Hematopoietic multipotent progenitor cell treated with erythropoietin and hydrocortisone succinate and interleukin-3 and kit ligand, for 6 days (in vitro differentiated cells): Measurements from ENCODE around the gene LIME1.

Experiments
- DNase-seq: peaks from one replicate; pipeline ENCODE4 v3.0.0-alpha.2; 2015

LIME1 gene, protein sequence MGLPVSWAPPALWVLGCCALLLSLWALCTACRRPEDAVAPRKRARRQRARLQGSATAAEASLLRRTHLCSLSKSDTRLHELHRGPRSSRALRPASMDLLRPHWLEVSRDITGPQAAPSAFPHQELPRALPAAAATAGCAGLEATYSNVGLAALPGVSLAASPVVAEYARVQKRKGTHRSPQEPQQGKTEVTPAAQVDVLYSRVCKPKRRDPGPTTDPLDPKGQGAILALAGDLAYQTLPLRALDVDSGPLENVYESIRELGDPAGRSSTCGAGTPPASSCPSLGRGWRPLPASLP

DNA sequence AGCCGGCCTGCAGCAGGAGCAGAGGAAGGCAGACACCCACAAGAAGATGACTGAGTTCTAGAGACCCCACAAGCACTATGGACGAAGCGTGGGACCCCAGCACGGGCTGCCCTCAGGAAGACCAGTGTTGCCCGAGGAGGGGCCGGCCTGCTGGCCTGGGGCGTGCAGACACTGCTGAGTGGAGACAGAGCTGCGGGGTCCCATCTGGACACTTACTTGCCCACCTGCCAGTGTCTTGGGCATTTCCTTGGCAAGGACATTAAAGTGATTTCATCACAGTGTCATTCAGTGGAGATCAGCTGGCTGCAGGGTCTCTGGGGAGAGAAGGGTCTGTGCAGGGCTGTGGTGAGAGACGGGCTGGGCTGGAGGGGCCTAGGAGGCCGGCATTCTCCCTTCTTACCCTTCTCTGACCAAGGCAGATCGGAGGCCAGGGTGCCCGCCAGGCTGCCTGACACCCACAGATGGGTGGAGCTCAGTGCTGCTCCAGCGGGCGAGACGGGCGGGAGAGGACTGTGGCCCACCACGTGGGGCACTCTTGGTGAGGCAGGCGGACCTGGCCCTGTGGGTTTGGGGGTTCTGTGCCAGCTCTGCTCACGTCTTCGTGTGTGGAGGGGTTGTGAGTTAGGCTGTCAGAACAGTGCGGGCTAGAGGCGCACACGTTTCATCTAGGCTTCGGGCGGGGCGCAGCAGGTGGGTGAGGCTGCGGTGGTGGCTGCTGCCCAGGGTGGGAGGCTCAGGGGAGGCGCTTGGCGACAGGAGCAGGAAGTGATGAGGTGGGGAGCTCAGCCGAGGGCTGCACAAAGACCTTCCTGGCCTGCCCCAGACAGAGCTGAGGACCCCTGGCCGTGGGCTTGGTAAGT lies at the start of gene LIME1:
LIME1 (plus strand) TSS at position 806 of the 860 bp plus-strand sequence. CDS start 886 bp downstream, outside the sequence.
- DNase-seq, result peak; percentile 82

DNA sequence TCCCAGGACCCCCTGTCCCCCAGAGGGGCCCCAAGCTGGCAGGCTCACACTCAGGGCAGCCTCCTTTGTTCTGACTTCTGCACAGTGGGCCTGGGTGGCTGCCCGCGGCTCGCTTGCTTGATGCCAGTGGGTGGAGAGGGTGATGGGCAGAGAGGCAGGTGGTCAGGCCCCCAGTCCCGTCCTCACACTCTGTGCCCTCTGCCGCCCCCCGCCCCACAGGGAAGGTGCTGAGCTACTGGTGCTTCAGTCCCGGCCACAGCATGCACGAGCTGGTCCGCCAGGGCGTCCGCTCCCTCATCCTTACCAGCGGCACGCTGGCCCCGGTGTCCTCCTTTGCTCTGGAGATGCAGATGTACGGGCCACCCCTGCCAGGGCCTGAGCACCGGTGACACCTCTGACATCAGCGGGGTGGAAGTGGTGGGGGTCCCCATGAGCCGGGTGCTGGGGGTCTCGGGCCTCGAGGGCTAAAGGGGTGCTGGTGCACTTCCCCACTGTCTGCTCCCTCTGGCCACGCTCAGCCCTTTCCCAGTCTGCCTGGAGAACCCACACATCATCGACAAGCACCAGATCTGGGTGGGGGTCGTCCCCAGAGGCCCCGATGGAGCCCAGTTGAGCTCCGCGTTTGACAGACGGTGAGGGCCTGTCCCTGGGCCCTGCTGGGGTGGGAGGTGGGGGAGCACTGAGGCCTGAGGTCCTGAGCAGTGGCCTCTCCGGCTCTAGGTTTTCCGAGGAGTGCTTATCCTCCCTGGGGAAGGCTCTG lies 48.9 kb upstream of the LIME1 start:
- no peak for DNase-seq

DNA sequence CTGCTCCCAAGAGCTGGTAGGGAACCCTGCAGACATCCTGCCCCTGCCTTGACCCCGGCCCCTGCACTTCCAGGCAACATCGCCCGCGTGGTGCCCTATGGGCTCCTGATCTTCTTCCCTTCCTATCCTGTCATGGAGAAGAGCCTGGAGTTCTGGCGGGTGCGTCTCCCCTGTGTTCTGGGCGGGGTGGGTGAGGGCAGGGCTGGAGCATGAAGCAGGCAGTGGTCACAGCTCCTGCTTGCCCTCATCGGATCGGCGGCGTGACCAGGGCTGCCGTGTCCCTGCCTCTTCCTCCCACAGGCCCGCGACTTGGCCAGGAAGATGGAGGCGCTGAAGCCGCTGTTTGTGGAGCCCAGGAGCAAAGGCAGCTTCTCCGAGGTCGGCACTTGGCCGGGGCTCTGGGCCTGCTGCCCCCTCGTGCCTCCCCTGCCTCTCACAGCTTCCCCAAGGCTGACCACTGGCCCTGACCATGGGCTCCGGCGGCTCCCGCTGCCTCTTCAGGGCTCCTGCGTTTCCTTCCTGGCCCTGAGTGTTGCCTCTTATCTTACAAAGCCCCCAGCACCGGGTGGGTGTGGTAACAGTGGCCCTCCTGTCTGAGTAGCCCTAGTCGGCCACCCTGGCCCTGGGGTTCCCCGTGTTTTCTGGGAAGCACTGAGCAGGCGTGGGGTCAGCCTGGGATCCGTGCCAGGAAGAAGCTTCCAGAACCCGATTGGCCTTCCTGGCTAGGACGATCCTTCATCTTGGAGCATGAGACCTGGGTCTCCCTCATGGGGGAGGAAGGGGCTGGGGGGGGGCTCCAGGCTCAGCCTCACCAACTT lies 48.0 kb upstream of the LIME1 start:
- no peak for DNase-seq

DNA sequence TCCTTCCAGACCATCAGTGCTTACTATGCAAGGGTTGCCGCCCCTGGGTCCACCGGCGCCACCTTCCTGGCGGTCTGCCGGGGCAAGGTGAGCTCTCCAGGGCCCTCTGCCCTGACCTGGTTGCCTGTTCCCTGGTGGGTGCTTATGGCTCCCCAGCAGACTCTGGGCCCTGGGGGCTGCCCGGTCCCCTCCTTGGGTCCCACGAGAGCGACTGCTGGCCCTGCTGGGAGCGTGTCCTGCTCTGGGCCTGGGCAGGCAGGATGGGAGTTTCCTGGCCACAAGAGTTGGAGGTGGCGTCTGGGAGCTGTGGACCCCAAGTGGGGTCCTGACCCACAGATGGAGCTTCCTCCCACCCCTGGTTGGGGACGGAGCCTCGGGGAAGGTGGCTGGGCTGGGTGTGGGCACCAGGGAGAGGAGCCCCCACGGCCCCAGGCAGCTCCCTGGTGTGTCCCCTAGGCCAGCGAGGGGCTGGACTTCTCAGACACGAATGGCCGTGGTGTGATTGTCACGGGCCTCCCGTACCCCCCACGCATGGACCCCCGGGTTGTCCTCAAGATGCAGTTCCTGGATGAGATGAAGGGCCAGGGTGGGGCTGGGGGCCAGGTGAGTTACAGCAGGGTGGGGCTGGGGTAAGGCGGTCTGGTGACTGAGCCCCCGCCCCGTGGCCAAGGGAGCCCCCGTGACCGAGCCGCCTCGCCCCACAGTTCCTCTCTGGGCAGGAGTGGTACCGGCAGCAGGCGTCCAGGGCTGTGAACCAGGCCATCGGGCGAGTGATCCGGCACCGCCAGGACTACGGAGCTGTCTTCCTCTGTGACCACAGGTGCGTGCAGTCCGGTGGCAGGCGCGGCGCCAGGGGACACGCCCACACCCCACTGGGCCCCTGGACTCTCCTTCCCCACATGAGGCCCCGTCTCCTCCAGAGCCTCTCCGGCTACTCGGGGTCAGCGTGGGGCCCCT lies 47.1 kb upstream of the LIME1 start:
- DNase-seq, result no peak

DNA sequence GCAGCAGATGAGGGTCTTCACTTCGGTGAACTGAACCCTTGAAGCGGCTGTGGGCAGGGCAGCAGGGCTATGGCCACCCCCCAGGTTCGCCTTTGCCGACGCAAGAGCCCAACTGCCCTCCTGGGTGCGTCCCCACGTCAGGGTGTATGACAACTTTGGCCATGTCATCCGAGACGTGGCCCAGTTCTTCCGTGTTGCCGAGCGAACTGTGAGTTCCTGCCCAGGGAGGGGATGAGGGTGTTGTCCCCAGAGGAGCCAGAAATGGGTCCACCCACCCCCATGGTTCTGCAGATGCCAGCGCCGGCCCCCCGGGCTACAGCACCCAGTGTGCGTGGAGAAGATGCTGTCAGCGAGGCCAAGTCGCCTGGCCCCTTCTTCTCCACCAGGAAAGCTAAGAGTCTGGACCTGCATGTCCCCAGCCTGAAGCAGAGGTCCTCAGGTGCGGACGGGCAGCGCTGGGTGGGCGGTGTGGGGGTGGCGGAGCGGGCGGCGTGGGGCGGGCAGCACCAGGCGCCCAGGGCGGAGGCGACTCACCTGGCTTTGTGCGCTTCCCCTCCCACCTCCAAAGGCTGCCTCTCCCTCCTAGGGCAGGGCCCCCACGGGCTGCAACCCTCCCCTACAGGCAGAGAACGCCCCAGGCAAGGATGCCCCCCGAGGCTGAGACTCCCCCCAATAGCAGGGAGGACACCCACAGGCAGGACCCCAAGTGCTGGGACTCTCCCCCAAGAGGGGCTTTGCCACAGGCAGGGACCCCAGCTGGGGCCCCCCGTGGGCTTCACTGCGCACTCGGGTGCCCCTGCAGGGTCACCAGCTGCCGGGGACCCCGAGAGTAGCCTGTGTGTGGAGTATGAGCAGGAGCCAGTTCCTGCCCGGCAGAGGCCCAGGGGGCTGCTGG lies 46.2 kb upstream of the LIME1 start:
- DNase-seq, result no peak

DNA sequence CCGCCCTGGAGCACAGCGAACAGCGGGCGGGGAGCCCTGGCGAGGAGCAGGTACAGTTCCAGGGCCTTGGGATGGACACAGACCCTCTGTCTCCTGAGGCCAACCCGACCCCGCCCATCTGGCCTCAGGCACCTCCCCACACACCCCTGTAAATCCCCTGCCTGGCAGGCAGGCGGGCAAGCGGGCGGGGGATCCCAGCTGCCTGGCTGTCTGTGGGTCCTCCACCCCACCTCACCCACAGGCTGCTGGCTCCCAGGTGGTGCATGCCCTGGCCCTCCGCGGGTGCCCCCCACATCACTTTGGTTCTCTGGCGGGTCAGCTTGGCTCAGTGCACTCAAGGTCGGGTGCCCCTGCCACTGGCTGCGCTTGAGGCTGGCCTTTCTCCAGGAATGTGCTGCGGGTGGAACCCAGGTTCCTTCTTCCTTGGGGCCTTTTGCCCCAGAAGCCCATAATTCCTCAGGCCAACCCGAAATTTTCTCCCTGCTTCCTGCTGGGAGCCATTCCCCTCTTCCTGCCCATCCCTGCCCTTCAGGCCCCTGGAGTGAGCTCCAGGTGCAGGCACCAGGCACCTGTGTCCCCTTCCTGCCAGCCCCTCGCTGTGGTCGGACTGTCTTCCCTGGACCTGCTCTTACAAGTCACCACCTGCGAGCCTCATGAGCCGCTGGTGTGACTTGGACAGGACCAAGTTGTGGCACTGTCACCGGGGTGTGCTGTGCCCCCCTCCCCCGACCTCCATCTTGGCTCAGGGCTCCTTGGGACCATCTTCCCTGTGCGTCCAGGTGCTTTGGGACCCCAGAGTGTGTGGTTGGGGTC lies 45.4 kb upstream of the LIME1 start:
- no peak for DNase-seq

DNA sequence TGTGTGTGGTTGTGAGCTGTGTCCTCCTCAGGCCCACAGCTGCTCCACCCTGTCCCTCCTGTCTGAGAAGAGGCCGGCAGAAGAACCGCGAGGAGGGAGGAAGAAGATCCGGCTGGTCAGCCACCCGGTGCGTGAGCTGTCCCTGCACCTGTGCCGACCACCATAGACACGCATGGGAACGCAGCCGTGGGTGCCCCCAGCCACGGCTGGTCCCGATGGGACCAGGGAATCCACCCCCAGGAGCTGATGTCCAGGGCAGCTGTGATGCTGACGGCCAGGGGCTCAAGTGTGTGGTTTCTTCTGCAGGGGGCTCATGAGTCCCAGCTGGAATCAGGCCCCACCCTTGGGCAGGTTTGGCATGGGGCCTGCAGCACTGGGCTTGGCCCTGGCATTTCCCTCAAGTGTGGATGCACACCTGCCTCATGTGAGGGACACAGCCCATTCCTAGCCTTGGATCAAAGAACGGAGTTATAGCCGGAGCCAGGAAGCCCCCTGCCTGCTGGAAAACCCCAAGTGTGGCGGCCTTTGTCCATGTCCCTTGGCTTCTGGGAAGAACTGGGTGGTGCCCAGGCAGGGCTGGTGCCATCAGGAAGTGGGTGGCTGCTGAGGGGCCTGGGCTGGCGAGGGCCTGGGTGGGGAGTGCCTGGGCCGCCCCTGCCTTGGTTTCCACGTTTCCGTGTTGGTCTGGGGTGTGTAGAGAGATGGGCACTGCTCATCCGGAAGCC lies 44.6 kb upstream of the LIME1 start:
- DNase-seq, result no peak

DNA sequence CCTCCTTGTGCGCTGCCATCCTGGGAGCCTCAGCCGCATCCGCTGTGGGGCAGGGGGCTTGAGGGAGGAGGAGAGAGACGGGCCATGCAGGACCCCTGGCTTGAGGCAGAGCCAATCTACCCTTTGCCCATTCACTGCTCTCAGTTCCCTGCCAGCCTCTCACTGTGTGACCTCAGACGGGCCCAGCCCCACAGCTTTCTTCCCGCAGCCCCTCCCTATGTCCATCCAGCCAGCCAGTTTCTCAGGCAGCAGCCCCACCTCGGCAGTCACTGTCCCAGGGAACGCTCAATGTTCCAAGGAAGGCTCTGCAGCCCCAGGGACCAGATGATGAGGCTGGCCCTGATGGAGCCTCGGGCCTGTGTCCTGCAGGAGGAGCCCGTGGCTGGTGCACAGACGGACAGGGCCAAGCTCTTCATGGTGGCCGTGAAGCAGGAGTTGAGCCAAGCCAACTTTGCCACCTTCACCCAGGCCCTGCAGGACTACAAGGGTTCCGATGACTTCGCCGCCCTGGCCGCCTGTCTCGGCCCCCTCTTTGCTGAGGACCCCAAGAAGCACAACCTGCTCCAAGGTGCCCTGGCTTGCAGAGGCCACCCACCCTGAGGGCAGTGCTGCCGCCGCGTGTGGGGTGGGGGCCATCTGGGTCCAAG lies 43.9 kb upstream of the LIME1 start:
- no peak for DNase-seq

DNA sequence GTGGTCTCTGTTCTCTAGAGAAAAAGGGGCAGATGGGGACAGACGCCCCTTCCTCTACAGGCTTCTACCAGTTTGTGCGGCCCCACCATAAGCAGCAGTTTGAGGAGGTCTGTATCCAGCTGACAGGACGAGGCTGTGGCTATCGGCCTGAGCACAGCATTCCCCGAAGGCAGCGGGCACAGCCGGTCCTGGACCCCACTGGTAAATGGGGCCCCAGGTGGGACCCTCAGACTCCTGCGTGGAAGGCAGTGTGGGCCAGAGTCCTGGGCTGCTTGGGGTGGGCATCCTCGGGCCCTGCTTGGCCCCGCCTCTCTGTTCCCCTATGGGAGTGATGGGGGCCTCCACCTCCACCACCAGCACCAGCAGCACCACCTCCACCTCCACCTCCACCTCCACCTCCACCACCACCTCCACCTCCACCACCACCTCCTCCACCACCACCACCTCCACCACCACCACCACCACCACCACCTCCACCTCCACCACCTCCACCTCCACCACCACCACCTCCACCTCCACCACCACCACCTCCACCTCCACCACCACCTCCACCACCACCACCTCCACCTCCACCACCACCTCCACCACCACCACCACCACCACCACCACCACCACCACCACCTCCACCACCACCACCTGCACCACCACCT lies 43.3 kb upstream of the LIME1 start:
- DNase-seq, result no peak

DNA sequence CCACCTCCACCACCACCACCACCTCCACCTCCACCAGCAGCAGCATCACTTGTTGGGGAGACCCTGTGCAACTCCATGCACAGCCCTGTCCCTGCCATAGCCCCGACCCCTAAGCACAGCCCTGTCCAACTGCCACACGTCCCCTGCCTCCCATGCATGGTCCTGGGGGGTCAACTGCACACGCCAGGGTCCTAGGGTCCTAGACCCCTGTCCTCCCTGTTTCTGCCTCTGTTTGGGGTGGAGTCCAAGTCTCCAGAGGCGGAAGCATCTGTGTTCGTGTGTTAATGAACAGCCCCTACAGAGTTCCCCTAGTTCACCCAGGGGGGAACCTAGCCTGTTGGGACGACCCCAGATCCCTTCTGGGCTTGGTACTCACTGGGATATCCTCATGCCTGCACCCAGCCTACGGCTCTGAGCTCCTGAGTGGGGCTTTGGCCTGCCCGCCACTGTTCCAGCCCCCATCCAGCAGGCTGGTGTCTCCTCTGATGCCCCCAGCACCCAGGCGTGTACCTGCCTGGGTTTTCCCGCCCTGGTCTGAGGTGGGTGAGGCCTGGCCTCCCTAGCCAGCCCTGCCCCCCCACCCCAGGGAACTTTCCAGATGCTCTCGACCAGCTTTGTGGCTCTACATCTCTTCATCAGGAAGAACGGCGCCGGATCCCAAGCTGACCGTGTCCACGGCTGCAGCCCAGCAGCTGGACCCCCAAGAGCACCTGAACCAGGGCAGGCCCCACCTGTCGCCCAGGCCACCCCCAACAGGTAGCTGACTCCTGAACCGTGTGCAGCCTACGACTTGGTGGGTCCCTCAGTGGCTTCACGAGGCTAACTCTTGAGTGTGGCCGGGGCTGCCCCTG lies 42.5 kb upstream of the LIME1 start:
- no peak for DNase-seq

DNA sequence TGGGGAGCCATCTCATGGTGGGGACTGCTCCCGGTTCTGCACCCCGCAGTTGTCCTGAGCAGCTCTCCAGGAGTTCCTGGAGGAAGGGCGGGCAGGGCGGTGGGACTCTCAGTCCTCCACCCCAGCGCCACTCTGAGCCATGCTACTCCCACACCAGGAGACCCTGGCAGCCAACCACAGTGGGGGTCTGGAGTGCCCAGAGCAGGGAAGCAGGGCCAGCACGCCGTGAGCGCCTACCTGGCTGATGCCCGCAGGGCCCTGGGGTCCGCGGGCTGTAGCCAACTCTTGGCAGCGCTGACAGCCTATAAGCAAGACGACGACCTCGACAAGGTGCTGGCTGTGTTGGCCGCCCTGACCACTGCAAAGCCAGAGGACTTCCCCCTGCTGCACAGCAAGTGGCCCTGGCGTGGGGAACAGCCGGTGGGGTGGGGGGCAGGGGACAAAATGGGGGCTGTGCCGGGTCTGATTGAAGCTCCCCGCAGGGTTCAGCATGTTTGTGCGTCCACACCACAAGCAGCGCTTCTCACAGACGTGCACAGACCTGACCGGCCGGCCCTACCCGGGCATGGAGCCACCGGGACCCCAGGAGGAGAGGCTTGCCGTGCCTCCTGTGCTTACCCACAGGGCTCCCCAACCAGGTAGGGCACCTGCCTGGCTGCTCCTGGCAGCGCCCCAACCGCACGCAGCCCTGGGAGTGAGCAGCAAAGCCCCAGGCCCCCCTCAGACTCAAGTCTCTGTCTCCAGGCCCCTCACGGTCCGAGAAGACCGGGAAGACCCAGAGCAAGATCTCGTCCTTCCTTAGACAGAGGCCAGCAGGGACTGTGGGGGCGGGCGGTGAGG lies 41.7 kb upstream of the LIME1 start:
- no peak for DNase-seq

DNA sequence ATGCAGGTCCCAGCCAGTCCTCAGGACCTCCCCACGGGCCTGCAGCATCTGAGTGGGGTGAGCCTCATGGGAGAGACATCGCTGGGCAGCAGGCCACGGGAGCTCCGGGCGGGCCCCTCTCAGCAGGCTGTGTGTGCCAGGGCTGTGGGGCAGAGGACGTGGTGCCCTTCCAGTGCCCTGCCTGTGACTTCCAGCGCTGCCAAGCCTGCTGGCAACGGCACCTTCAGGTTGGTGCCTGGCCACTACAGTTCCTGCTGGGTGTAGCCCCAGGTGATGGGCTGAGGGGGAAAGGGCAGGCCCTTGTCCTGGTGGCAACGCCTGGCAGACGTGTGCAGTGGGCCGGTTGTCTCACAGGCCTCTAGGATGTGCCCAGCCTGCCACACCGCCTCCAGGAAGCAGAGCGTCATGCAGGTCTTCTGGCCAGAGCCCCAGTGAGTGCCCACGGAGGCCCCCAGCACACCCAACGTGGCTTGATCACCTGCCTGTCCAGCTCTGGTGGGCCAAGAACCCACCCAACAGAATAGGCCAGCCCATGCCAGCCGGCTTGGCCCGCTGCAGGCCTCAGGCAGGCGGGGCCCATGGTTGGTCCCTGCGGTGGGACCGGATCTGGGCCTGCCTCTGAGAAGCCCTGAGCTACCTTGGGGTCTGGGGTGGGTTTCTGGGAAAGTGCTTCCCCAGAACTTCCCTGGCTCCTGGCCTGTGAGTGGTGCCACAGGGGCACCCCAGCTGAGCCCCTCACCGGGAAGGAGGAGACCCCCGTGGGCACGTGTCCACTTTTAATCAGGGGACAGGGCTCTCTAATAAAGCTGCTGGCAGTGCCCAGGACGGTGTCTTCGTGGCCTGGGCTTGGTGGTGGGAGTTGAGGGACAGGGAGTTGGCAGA lies 40.8 kb upstream of the LIME1 start:
- no peak for DNase-seq

DNA sequence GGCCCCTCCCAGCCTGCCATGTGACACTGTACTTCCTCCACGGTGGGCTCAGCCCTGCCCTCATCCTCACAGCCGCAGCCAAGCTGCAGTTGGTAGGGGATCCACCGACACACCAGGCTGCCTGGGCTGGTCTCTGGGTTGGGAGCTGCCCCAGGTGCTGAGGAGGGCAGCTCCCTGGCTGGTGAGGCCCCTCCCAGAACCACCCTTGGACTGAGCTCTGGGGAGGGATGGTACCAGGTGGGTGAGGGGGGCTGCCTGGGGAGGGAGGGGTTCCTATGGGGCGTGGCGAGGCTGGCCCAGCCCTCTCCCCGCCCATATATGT lies 40.2 kb upstream of the LIME1 start:
- peak; percentile 60 for DNase-seq

DNA sequence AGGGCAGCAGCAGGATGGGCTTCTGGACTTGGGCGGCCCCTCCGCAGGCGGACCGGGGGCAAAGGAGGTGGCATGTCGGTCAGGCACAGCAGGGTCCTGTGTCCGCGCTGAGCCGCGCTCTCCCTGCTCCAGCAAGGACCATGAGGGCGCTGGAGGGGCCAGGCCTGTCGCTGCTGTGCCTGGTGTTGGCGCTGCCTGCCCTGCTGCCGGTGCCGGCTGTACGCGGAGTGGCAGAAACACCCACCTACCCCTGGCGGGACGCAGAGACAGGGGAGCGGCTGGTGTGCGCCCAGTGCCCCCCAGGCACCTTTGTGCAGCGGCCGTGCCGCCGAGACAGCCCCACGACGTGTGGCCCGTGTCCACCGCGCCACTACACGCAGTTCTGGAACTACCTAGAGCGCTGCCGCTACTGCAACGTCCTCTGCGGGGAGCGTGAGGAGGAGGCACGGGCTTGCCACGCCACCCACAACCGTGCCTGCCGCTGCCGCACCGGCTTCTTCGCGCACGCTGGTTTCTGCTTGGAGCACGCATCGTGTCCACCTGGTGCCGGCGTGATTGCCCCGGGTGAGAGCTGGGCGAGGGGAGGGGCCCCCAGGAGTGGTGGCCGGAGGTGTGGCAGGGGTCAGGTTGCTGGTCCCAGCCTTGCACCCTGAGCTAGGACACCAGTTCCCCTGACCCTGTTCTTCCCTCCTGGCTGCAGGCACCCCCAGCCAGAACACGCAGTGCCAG lies 39.7 kb upstream of the LIME1 start, which contains the start of gene TNFRSF6B:
TNFRSF6B (plus strand) TSS at position 25 of the 729 bp plus-strand sequence; CDS start at position 141, 116 bp downstream.
- peak; percentile 29 for DNase-seq
